Measurements from ENCODE around the gene VEGFA.

VEGFA gene

GRCh38 chr6:43769526-43770371 lies at the start of gene VEGFA:
Gene VEGFA (plus strand): TSS chr6:43770211.
- DNase-seq (ENCODE audit: low spot score): peak; percentile 98

GRCh38 chr6:43720999-43721398 lies 49.0 kb upstream of the VEGFA start:
- DNase-seq (ENCODE audit: low spot score): no peak

- no peak for DNase-seq (ENCODE audit: low spot score)
Observed at GRCh38 chr6:43722920-43723545, 47.0 kb upstream of the VEGFA start.

GRCh38 chr6:43723737-43724295 lies 46.2 kb upstream of the VEGFA start:
- peak; percentile 82 for DNase-seq (ENCODE audit: low spot score)

GRCh38 chr6:43724354-43724753 lies 45.7 kb upstream of the VEGFA start:
- DNase-seq (ENCODE audit: low spot score): no peak

GRCh38 chr6:43724914-43725642 lies 44.9 kb upstream of the VEGFA start:
- DNase-seq (ENCODE audit: low spot score): peak; percentile 93

- no peak for DNase-seq (ENCODE audit: low spot score)
Observed at GRCh38 chr6:43725643-43726580, 44.1 kb upstream of the VEGFA start.

GRCh38 chr6:43727634-43728033 lies 42.4 kb upstream of the VEGFA start:
- DNase-seq (ENCODE audit: low spot score): no peak

- no peak for DNase-seq (ENCODE audit: low spot score)
Observed at GRCh38 chr6:43728586-43728985, 41.4 kb upstream of the VEGFA start.

- DNase-seq (ENCODE audit: low spot score): no peak
Observed at GRCh38 chr6:43729537-43729936, 40.5 kb upstream of the VEGFA start.

- DNase-seq (ENCODE audit: low spot score): no peak
Observed at GRCh38 chr6:43730634-43731033, 39.4 kb upstream of the VEGFA start.

- no peak for DNase-seq (ENCODE audit: low spot score)
Observed at GRCh38 chr6:43733471-43734293, 36.3 kb upstream of the VEGFA start.

- no peak for DNase-seq (ENCODE audit: low spot score)
Observed at GRCh38 chr6:43734294-43734665, 35.7 kb upstream of the VEGFA start.

- DNase-seq (ENCODE audit: low spot score): no peak
Observed at GRCh38 chr6:43735642-43736199, 34.3 kb upstream of the VEGFA start.

GRCh38 chr6:43736211-43736786 lies 33.7 kb upstream of the VEGFA start:
- DNase-seq (ENCODE audit: low spot score): no peak

- no peak for DNase-seq (ENCODE audit: low spot score)
Observed at GRCh38 chr6:43736844-43737243, 33.2 kb upstream of the VEGFA start.

GRCh38 chr6:43737272-43738081 lies 32.5 kb upstream of the VEGFA start:
- DNase-seq (ENCODE audit: low spot score): no peak

GRCh38 chr6:43738267-43738676 lies 31.7 kb upstream of the VEGFA start:
- no peak for DNase-seq (ENCODE audit: low spot score)
